ENCODE measurements around the gene PALLD.

DNA sequence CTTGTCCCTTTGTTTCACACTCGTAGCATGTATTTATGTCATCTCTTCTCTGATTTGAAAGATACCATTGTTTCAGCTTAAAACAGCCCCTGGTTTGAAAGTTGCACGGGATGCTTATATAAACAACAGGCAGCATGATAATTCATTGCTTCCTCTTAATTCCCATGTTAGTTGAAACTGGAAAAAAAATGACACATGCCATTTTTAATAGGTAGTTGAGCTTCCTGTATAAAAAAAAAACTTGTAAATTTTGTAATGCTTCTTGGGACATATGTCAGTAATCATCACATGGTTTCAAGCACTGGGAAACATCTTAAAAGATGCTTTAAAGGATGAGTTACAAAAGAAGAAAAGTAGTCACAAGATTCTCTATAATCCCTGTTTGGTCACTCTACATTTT is 243.0 kb downstream of the PALLD start:
- no peak for TF ChIP-seq POLR2A (IDR thresholded peaks at IDR 0.05; ENCODE audit: extremely low read depth, insufficient read length)
- TF ChIP-seq, protein P1, sequence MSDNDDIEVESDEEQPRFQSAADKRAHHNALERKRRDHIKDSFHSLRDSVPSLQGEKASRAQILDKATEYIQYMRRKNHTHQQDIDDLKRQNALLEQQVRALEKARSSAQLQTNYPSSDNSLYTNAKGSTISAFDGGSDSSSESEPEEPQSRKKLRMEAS (IDR thresholded peaks at IDR 0.05; ENCODE audit: low read depth, low read length), result no peak
- TF ChIP-seq, protein P2, sequence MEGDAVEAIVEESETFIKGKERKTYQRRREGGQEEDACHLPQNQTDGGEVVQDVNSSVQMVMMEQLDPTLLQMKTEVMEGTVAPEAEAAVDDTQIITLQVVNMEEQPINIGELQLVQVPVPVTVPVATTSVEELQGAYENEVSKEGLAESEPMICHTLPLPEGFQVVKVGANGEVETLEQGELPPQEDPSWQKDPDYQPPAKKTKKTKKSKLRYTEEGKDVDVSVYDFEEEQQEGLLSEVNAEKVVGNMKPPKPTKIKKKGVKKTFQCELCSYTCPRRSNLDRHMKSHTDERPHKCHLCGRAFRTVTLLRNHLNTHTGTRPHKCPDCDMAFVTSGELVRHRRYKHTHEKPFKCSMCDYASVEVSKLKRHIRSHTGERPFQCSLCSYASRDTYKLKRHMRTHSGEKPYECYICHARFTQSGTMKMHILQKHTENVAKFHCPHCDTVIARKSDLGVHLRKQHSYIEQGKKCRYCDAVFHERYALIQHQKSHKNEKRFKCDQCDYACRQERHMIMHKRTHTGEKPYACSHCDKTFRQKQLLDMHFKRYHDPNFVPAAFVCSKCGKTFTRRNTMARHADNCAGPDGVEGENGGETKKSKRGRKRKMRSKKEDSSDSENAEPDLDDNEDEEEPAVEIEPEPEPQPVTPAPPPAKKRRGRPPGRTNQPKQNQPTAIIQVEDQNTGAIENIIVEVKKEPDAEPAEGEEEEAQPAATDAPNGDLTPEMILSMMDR (IDR thresholded peaks at IDR 0.05; ENCODE audit: low read depth, low read length), result no peak
